Measurements from ENCODE around the gene SLC9A4. TPM values are rescaled to one million over a fixed set of nuclear protein-coding genes. Genes with fewer than 3 reads are reported as not detected.

Gene SLC9A4
- total RNA-seq, 1 donor from 2014 or later: 0.62 TPM

- H3K4me1 Mint-ChIP-seq (ENCODE audit: low read depth): peaks cover 9% of the 10 kb centered on the region
- no peak overlapping the region for H3K27ac Mint-ChIP-seq
- H3K4me3 Mint-ChIP-seq (ENCODE audit: low read depth): no peak overlapping the region
- peaks cover 5% of the 10 kb centered on the region for H3K27me3 Mint-ChIP-seq
- no peak for DNase-seq (ENCODE audit: low spot score, unreplicated experiment)
- peaks cover 3% of the 10 kb centered on the region for H3K36me3 Mint-ChIP-seq (ENCODE audit: insufficient read depth)
- peaks cover 10% of the 10 kb centered on the region for H3K9me3 Mint-ChIP-seq (ENCODE audit: low read depth)
- TF ChIP-seq, protein P1, sequence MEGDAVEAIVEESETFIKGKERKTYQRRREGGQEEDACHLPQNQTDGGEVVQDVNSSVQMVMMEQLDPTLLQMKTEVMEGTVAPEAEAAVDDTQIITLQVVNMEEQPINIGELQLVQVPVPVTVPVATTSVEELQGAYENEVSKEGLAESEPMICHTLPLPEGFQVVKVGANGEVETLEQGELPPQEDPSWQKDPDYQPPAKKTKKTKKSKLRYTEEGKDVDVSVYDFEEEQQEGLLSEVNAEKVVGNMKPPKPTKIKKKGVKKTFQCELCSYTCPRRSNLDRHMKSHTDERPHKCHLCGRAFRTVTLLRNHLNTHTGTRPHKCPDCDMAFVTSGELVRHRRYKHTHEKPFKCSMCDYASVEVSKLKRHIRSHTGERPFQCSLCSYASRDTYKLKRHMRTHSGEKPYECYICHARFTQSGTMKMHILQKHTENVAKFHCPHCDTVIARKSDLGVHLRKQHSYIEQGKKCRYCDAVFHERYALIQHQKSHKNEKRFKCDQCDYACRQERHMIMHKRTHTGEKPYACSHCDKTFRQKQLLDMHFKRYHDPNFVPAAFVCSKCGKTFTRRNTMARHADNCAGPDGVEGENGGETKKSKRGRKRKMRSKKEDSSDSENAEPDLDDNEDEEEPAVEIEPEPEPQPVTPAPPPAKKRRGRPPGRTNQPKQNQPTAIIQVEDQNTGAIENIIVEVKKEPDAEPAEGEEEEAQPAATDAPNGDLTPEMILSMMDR (IDR thresholded peaks at IDR 0.05; ENCODE audit: unreplicated experiment): no peak
Measured at GRCh38 chr2:102508863-102509262, 35.8 kb downstream of the SLC9A4 start.

DNA sequence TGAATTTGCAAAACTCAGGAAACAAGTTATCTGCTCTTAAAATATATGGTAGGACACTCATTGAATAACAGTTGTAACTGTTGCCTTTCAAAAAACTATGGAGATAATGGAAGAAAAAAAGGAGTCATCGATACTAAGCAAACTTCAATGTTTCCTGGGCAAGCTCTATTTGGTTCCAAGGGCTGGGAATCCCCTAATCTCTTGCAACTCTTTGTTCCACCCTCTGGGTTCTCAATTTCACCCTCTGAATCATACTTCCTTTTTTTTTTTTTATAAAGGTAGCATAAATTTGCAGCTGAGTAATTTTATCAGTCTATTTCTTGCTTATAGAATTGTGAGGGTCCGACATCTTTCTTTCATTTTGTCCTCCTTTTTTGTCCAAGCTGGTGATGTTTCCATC, 36.7 kb downstream of the SLC9A4 start:
- H3K4me1 Mint-ChIP-seq (ENCODE audit: low read depth): peaks cover 8% of the 10 kb centered on the region
- peaks cover 3% of the 10 kb centered on the region for H3K36me3 Mint-ChIP-seq (ENCODE audit: insufficient read depth)
- peaks cover 5% of the 10 kb centered on the region for H3K27me3 Mint-ChIP-seq
- no peak overlapping the region for H3K27ac Mint-ChIP-seq
- TF ChIP-seq, protein P1 (IDR thresholded peaks at IDR 0.05; ENCODE audit: unreplicated experiment): no peak
- H3K9me3 Mint-ChIP-seq (ENCODE audit: low read depth): peaks cover 10% of the 10 kb centered on the region
- DNase-seq (ENCODE audit: low spot score, unreplicated experiment): no peak
- no peak overlapping the region for H3K4me3 Mint-ChIP-seq (ENCODE audit: low read depth)

GRCh38 chr2:102510791-102511575, 38.0 kb downstream of the SLC9A4 start:
- Mint-ChIP-seq H3K27me3 (peaks cover 5% of the 10 kb centered on the region), H3K27ac (no peak overlapping the region), H3K4me3 (ENCODE audit: low read depth) (no peak overlapping the region), H3K9me3 (ENCODE audit: low read depth) (peaks cover 10% of the 10 kb centered on the region), H3K36me3 (ENCODE audit: insufficient read depth) (peaks cover 3% of the 10 kb centered on the region), H3K4me1 (ENCODE audit: low read depth) (peaks cover 8% of the 10 kb centered on the region)
- no peak for DNase-seq (ENCODE audit: low spot score, unreplicated experiment)
- TF ChIP-seq, protein P1 (IDR thresholded peaks at IDR 0.05; ENCODE audit: unreplicated experiment): no peak

DNA sequence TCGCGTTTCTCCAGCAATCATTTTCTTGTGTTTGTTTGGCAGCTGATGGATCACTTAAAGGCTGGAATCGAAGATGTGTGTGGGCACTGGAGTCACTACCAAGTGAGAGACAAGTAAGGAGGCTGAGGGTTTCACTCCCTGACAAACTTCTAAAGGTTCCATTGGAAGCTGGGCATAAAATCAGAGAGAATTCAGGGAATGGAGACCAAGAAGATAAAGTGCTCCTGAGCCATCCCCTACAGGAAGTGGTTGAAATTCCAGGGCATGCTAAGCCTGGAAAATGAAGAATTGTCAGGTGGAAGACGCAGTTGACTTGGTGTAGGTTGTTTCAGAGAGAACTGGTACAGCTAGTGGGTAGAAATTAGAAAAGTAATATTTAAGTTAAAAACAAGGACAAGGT, 39.1 kb downstream of the SLC9A4 start:
- TF ChIP-seq, protein P1 (IDR thresholded peaks at IDR 0.05; ENCODE audit: unreplicated experiment): no peak
- Mint-ChIP-seq H3K36me3 (ENCODE audit: insufficient read depth) (peaks cover 3% of the 10 kb centered on the region), H3K4me3 (ENCODE audit: low read depth) (no peak overlapping the region), H3K27ac (no peak overlapping the region), H3K4me1 (ENCODE audit: low read depth) (peaks cover 2% of the 10 kb centered on the region), H3K27me3 (peaks cover 5% of the 10 kb centered on the region), H3K9me3 (ENCODE audit: low read depth) (peaks cover 10% of the 10 kb centered on the region)
- no peak for DNase-seq (ENCODE audit: low spot score, unreplicated experiment)

GRCh38 chr2:102513355-102513939, 40.4 kb downstream of the SLC9A4 start:
- TF ChIP-seq, protein P1 (IDR thresholded peaks at IDR 0.05; ENCODE audit: unreplicated experiment): no peak
- DNase-seq (ENCODE audit: low spot score, unreplicated experiment): no peak
- Mint-ChIP-seq H3K9me3 (ENCODE audit: low read depth) (peaks cover 10% of the 10 kb centered on the region), H3K36me3 (ENCODE audit: insufficient read depth) (peaks cover 3% of the 10 kb centered on the region), H3K4me3 (ENCODE audit: low read depth) (no peak overlapping the region), H3K27me3 (peaks cover 5% of the 10 kb centered on the region), H3K27ac (no peak overlapping the region), H3K4me1 (ENCODE audit: low read depth) (no peaks in the 10 kb centered on the region)

Data from progenitor cell of endocrine pancreas (in vitro differentiated cells).